GM18507 (cell line): ENCODE measurements around the gene SCART1.
A peak's percentile ranks its signal among the peaks of the same experiment; 100 is the strongest.
"Not testable (repeated sequence)": the region's sequence is repeated elsewhere in the genome, so short reads cannot be mapped to it uniquely, and the experiment has no call there.

Source experiments
- DNase-seq: peaks from one replicate; pipeline ENCODE4 v3.0.0; 2011; ENCODE audit warnings: low read depth; ENCODE audit not compliant: insufficient read length; ENCODE audit errors: extremely low spot score
- FAIRE-seq: peaks from 2 replicates; lab custom pipeline; 2011; peaks lifted over from hg19 to GRCh38; lab: Jason Lieb, UNC

Gene SCART1

DNA sequence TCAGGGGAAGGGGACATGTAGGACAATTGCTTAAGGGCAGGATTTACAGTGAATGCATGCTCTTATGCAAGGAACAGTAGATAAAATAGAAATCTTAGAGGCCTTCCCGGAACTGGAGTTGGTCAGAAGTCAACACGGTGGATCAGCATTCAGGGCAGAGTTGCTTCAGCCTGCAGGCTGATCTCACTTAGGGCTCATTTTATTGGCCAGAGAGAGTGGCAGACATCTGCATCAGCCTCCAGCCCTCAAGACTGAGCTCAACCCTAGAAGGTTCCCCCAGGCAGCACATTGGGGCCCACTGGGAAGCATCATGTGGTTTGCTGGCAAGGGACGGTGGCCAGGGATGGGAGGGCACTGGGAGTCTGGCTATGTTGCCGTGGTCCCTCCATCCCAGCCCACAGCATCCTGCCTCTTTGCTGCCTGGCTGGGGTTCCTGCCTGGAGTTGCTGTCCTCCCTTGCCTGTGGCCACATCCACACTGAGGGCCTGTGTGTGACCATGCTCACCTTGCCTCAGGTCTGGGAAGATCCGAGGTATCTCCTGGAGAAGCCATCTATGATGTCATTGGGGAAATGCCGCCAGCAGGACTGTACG, 13.0 kb downstream of the SCART1 start:
- FAIRE-seq (no peak), DNase-seq (no peak)

- DNase-seq, result no peak
These were observed 13.7 kb downstream of the SCART1 start for GRCh38 chr10:133467286-133467911.

DNA sequence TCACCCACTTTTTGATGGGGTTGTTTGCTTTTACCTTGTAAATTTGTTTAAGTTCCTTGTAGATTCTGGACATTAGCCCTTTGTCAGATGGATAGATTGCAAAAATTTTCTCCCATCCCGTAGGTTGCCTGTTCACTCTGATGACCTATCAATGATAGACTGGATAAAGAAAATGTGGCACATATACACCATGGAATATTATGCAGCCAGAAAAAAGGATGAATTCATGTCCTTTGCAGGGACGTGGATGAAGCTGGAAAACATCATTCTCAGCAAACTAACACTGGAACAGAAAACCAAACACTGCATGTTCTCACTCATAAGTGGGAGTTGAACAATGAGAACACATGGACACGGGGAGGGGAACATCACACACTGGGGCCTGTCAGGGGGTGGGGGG, 15.5 kb downstream of the SCART1 start:
- not testable (repeated sequence) for FAIRE-seq, DNase-seq

More at GRCh38 chr10:133467286-133467911, 13.7 kb downstream of the SCART1 start:
- FAIRE-seq, result no peak

DNA sequence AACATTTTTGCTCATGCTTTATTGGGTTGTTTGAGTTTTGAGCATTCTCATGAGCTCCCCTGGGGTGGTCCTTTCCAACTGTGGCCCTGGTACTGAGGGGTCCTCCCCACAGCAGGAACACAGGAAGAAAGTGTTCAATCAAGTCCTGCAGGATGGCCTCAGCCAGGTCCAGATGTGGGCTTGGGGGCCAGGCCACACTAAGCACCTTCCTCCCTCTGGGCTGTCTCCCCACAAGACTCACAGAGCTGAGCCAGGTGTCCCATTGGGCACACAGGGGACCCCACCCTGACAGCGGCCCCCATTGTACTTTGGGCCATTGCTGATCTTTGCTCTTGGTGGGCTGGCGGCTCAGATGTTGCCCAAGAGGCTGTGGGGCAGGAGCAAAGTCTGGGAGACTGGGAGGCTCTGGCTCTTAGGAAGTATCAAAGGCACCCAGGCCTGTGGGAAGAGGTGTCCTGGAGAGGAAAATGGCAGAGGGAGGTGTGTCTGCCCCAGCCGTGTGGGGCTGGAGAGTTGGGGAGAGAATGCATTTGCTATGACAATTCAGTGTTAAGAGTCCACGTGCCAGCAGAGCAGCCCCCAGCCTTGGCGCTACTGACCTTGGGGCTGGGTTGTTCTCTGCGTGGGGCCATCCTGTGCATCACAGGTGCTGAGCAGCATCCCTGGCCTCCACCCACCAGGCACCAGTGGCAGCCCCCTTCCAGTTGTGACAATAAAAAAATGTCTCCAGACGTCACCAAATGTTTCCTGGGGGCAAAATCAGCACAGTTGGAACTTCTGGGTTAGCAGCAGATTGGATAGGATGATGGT, 17.8 kb downstream of the SCART1 start:
- no peak for DNase-seq
- FAIRE-seq, result no peak

GRCh38 chr10:133473270-133473669, 19.5 kb downstream of the SCART1 start:
- FAIRE-seq (no peak), DNase-seq (no peak)

DNA sequence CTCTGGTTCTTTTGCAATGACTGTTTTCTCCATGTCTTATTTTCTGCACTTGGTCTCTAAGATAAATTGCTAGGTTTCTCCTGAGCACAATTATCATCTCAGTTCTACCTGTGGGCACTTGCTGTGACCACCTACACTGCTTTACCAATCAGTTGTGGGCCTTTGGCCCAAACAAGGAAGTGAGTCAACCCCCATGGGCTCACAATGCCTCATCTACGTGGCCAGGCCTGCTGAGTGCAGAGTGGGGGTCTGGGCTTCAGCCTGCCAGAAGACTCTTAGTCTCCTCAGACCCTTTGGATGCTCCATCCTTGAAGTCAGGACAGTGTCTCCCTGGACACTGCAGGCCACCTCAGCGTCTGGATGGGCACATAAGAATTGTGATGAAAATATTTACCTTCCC, 20.3 kb downstream of the SCART1 start:
- DNase-seq (no peak), FAIRE-seq (no peak)

DNA sequence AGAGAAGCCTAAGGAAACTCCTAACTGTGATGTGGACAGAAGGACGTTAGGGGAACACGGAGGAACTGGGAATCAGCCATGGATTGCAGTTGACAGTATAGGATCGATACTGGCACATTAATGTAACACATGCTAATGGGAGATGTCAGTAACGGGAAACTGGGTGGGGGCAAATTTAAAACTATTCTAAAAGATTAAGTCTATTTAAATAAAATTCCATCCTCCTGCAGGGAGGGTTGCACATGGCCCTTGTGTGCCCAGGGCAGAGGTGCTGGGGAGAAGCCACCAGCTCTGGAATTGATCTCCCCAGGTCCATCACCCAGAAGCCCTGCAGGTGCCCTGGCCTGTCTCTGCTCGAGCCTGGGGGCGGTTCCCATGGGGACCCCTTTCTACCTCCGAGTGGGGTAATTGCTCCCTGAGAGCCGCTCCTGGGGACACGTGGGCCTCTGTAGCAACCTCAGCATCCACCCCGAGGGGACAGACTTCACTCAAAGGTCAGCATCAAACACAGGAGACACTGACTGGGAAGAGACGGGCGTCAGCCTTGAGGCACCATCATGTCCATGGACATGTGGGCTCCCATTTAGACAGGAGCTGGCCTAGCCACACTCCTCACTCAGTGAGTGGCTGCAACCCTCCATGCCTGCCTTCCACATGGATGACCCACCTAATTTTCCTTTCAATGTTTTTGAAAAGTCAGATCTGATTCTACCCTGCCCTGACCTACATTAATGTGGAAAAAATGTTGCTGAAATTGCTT, 21.1 kb downstream of the SCART1 start:
- DNase-seq (no peak), FAIRE-seq (no peak)

DNA sequence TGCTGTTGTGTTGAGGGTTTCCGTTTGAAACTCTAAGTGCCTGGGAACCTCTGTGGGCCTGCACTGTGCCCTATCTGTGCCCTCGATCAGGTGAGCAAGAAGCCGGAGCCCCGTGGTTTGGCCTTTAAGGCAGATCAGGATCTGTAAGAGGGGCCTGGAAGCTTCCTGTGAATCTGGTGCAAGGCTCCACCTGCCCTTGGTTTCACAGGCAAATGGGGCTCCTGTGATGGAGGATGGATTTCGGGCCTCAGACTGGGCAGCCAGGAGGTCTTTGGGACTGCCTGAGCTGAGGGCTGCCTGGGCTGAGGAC, 21.6 kb downstream of the SCART1 start:
- no peak for DNase-seq
- FAIRE-seq, result no peak

DNA sequence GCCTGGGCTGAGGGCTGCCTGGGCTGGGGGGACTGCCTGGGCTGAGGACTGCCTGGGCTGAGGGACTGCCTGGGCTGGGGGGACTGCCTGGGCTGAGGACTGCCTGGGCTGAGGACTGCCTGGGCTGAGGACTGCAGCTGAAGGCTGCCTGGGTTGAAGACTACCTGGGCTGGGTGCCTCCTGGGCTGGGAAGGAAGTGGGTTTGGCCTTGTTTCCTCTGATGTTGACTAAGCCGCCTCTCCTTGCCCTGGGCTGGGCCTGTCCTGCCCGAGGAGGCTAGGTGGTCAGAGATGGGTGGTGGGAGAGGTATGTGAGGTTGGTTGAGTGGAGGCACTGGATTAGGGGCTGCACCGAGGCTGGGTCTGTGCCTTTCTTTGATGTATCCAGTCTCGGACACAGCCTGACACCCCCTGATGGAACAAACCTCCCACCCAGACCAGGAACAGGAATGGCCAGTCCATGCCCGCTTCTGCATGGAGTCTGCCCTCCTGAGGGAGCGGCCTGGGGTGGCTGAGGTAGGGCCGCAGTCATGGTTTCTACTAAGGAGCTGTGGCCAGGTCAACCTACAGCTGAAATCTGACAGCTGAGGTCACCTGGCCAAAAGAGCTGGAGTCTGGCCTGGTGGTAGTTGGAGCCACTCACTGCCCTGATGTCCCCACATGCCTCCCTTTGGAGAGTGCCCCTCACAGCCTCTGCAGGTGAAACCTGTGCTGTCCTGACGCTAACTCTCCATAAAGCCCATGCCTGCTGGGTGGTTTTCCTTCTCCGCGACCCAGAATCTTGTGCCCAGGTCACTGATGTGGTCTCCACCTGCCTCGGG, 22.3 kb downstream of the SCART1 start:
- FAIRE-seq (no peak), DNase-seq (no peak)

DNA sequence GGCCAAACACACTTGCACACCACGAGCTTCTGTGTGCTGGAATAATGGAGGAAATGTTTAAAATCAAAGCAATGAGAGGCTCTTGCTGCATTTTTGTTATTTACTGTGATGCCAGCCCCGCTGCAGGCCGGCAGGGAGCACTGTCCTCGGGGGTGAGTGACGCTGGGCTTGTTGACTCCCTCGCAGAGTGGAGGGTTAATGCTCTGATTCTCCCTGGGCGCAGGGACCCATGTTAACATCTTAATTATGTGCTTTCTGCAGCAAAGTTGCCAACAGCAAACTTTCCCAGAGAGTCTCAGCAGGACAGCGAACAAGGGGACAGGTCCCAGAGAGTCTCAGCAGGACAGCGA, 22.9 kb downstream of the SCART1 start:
- no peak for DNase-seq
- FAIRE-seq, result no peak

GRCh38 chr10:133481086-133481643, 27.4 kb downstream of the SCART1 start:
- no peak for DNase-seq
- FAIRE-seq, result no peak

GRCh38 chr10:133481657-133482056, 27.9 kb downstream of the SCART1 start:
- DNase-seq (no peak), FAIRE-seq (no peak)

DNA sequence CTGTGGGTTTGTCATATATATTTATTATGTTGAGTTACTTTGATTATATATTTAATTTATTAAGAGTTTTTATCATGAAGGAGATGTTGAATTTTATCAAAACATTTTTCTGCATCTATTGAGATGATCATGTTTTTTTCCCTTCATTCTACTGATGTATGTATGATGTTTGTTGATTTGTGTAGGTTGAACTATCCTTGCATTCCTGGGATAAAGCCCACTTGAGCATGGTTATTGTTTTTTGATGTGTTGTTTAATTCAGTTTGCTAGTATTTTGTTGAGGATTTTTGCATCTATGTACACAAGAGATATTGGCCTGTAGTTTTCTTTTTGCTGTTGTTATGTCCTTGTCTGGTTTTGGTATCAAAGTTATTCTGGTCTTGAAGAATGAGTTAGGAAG, 31.1 kb downstream of the SCART1 start:
- FAIRE-seq, result no peak

DNA sequence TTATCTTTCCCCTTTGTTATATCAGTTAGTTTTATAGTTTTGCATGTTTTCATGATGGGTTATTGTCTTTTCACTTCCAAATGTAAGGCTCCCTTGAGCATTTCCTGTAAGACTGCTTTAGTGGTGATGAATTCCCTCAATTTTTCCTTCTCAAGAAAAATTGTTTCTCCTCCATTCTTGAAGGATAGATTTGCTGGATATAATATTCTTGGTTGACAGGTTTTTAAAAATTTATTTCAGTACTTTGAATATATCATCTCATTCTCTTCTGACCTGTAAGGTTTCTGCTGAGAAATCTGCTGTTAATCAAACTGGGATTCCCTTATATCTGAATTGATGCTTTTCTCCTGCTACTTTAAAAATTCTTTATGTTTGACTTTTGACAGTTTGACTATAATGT, 33.3 kb downstream of the SCART1 start:
- FAIRE-seq (no peak), DNase-seq (no peak)

More for the DNA sequence above, 31.1 kb downstream of the SCART1 start:
- DNase-seq, result no peak

DNA sequence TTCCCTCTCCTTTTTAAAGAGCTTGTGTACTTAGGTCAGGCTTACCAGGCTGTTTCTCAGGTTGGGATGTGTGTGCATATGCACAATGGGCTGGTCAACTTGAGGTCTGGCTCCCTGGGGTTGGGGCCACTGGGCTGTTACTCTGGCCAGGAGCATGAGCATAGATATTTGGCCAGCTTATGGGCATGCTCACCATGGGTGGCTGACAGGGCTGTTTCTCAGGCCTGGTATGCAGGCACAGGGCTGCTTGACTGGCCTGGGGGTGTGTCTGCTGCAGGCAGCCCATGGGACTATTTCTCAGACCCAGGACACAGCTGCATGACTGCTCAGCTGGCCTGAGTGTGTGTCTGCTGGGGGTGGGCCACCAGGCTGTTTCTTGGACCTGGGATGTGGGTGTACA, 34.6 kb downstream of the SCART1 start:
- no peak for FAIRE-seq
- no peak for DNase-seq

DNA sequence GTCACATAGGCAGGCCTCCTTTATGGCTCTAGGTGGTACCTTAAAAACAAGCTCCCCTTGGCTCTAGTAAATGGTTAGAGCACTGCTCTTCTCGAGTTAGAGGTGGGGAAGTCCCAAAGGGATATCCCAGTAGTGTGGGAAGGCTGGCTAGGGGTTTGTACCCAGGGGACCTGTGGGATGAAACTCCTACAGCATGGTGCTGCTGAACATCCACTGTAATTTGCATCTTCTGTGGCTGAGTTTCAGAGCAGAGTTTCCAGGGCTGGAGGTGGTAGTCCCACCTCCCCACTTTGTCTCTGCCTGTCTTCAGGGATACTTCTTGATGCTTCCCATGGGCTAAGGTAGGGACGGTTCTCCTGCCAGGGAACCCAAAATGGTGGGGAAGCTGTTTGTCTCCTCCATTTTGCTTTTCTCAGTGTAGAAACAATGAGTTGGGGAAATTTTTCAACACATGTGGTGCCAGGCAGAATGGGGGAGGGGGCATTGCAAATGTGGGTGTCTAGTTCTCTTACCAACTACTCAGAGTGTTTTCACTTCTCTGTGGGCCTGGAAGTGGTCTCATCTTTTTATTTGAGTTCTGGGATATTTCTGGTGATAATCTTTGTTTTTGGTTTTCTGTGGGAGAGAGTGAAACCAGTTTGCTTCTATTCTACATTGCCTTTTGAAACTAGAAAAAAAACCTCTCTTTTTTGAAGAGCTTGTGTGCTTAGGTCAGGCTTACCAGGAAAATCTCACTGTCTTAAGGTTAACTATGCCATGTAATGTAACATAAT, 36.3 kb downstream of the SCART1 start:
- DNase-seq, result no peak
- FAIRE-seq, result peak; percentile 71

DNA sequence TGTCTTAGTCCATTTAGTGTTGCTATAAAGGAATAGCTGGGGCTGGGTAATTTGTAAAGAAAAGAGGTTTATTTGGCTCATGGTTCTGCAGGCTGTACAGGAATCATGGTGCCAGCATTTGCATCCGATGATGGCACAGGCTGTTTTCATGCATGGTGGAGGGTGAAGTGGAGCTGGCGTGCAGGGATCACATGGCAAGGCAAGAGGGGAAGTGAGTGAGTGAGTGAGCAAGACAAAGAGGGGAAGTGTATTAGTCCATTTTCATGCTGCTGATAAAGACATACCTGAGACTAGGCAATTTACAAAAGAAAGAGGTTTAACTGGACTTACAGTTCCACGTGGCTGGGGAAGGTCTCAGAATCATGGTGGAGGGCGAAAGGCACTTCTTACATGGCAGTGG, 39.8 kb downstream of the SCART1 start:
- FAIRE-seq, result not testable (repeated sequence)

GRCh38 chr10:133497363-133497762, 43.6 kb downstream of the SCART1 start:
- not testable (repeated sequence) for DNase-seq, FAIRE-seq

More for the DNA sequence above, 39.8 kb downstream of the SCART1 start:
- DNase-seq, result not testable (repeated sequence)
